GM21717 (cell line): ENCODE data around the gene HDAC4.
A peak's percentile ranks its signal among the peaks of the same experiment; 100 is the strongest.

Source experiments
- ATAC-seq: cut with Tn5 transposase; IDR thresholded peaks from one replicate; pipeline ENCODE4 v1.9.1; 2021; ENCODE audit warnings: mild to moderate bottlenecking, moderate library complexity; ENCODE audit not compliant: unreplicated experiment

HDAC4 gene

DNA sequence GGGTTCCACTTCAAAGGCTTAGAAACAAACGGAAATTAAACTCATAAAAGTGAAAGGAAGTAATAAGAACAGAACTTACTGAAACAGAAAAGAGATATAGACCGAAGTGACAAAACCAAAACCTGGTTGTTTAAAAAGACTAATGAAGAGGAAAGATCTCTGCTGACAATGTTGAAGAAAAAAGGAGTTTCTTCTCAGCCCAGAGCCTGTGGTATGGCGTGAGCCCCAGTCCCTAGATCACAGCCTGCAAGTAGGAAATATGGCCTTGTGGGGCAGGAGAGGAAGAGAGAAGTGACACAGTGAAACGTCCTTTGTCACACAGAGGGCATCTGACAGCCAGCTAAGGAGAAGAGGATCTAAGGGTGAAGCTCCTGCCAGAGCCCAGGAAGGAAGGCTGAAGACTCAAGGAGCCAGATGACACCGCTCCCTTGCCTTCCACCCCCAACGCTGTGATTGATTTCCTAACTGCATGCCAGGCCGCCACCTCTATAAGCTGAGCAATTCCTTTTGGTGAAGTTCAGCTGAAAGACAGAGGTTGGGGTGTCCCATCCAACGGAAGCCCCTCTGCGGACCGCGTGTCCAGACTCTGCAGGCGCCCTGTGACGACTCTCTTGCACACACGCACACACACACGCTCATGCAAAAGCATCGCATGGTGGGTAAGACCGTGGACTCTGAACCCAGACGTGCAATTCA, 141.1 kb downstream of the HDAC4 start:
- ATAC-seq: peak; percentile 61

DNA sequence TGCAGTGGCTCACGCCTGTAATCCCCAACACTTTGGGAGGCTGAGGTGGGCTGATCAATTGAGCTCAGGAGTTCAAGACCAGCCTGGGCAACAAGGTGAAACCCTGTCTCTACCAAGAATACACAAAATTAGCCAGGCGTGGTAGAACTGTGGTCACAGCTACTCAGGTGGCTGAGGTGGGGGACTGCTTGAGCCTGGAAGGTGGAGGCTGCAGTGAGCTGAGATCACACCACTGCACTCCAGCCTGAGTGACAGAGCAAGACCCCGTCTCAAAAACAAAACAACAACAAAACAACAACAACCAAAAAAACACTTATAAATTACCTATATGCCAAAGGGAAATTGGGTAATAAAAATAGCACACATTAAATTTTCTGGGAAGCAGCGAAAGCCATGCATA, 141.6 kb downstream of the HDAC4 start:
- peak; percentile 57 for ATAC-seq

DNA sequence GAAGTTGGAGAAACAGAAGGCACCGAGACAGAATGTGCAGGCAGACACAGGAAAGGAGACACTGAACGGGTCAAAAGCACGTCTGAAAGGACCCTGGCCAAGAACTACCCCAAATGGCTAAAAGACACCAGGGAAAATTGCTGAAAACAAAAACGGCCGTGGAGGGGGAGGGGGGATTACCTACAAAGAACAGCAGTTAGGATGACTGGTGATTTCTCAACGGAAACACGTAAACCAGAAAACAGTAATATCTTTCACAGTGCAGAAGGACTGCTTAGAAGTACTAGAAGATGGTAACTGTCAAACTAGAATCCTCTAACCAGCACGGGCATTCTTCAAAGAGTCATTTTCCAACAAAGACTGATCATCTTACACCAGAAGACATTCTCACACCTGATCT, 142.6 kb downstream of the HDAC4 start:
- ATAC-seq: no peak

- no peak for ATAC-seq
These were observed 143.3 kb downstream of the HDAC4 start for GRCh38 chr2:239257511-239257937.

DNA sequence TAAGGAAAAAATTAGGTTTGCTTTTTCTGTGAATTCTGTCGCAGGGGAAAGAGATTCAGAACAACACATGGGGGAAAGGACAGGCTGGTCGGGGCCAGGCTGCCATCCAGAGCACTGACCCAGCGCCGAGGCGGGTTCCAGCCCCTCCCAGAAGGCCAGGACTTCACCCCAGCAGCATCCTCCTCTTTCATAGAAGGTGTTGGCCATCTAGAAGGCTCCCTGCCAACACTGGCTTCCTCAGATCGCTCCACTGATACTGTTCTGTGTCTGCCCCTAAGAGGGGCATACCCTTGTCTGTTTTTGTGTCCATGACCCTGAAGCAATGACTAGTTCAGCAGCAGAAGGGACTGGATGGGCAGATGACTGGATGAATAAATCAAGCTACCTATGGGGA, 144.5 kb downstream of the HDAC4 start:
- no peak for ATAC-seq

DNA sequence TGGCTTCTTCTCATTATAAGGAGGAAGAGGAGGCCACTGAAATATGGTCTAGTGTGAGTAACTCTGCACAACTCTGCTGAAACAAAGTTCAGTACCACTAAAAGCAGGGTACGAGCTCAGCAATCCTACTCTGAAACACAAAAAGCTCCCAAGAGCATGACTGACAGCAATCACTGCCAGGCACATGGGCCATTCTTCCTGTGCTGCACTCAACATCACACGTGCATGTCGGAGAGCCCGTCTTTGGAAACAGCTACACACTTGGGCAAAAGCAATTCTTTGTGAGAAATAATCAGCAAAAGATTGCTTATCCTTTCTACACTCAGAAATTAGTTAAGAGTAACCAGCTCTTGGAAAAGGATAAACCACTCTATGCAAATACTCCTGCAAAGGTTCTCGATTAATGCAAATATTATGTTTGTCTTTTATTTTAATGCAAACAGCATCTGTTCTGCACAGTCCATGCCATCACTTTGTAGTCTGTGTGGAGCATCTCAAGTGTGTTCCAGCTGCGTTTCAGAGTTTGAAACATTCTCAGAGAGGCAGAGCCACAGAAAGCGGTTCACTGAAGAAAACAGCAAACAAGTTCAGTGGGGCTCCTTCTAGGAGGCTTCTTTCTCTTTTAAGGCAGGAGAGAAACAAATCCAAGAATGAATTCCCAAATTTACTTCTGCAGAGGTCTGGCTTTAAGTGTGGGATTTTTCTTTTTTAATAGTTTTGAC, 145.0 kb downstream of the HDAC4 start:
- no peak for ATAC-seq

DNA sequence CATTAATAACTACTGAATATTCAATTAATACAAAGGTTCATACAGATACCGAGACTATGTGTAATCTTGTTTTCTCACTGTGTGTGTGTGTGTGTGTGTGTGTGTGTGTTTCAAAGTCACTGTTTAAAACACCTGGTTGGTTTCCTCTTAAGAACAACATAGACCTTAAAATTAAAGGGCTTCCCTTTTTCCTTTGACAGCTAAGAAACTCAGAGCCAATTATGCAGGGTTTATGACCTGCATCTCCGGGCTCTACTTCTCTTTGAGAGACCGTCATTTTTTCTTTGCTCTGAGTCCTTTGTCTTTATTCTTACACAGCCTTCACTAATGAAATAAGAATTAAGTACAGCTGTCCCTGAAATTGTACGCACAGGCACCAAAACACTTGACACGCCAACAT, 145.6 kb downstream of the HDAC4 start:
- ATAC-seq: no peak

DNA sequence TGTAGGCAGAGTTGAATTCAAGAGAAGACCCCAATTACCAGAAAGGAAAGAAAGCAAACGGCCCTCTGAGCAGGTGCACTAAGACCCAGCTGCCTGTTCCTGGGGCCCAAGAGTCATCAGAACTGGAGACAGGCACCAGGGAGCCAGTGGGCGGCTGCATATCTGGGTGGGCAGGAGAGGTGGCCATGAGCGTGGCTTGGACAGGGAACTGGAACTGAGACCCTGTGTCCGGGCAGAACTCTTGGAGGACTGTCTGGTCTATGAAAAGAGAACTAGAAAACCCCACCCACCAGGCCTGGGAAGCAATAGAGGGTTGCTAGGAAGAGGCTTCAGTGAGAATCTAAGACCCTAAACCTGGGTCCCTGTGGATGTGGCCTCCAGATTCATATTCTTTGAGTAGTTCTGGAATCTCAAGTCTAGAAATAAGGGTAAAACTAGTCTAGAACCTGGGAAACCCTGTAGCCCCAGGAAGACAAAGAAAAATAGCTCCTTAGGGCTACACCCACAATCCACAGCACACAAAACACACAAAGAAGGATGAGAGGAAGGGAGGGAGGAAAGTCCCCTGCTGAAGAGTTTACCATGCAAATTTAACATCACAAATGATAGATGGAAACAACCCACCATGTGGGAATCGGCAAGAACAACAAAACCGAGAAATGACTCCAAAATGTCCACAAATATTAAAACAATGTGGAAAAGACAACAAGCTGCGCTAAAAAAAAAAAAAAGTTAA, 147.0 kb downstream of the HDAC4 start:
- ATAC-seq: peak; percentile 8

- peak; percentile 63 for ATAC-seq
These were observed 147.6 kb downstream of the HDAC4 start for GRCh38 chr2:239253264-239253663.

- ATAC-seq: no peak
These were observed 148.0 kb downstream of the HDAC4 start for GRCh38 chr2:239252801-239253200.

- no peak for ATAC-seq
These were observed 148.4 kb downstream of the HDAC4 start for GRCh38 chr2:239252393-239252792.

DNA sequence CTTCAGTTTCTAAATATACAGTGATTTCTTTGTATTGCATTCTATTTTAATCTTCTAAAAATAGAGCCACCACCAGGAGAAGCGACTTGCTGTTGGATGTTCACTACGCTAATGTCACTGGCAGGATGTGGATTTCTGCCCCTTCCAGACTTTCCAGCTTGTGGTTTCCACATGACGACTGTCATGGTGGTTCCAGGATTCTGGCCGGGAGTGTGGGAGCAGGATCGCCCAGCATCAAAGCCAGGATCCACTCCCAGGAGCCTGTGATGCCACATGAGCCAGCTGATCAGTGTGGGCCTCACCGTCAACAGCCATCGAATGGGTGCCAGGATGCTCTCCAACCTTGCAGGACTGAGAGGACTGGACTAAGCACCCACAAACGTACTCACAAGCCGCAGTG, 148.8 kb downstream of the HDAC4 start:
- no peak for ATAC-seq

- no peak for ATAC-seq
These were observed 150.4 kb downstream of the HDAC4 start for GRCh38 chr2:239250216-239251081.

- no peak for ATAC-seq
These were observed 151.0 kb downstream of the HDAC4 start for GRCh38 chr2:239249776-239250175.

DNA sequence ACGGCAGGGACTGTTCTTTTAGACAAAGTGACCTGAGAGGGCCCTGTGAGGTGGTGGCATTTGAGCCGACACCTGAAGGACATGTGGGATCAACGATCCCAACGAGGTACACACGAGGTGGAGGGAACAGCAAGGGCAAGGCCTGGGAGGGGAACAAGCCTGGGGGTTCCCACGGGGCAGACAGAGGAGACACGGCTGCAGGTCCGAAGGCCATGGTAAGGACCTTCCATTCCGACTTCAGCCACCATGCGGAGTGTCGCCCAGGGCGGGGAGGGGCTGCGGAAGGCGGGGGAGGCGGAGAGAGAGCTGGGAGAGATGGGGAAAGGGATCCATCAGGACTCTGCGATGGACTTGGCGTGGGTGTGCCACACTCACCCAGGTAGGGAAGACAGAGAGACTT, 151.8 kb downstream of the HDAC4 start:
- no peak for ATAC-seq

GRCh38 chr2:239247401-239248245, 153.2 kb downstream of the HDAC4 start:
- no peak for ATAC-seq

DNA sequence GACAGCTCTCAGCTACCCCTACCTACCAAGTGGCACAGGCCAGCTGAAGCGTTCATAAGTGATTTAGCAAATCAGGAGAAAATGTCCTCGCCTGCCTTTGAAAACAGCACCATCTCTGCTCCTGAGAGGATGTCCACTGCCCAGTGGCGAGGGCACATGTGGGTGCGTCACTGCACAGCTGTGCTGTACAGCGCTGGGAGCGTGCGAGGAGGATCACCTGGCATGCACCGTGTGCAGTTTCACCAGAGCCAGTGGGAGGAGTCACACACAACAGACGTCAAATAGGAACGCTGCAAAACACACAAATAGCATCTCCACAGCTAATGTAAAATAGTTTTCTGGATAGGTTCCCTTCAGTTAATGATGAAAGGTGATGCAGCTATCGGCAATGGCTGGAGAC, 154.1 kb downstream of the HDAC4 start:
- no peak for ATAC-seq

DNA sequence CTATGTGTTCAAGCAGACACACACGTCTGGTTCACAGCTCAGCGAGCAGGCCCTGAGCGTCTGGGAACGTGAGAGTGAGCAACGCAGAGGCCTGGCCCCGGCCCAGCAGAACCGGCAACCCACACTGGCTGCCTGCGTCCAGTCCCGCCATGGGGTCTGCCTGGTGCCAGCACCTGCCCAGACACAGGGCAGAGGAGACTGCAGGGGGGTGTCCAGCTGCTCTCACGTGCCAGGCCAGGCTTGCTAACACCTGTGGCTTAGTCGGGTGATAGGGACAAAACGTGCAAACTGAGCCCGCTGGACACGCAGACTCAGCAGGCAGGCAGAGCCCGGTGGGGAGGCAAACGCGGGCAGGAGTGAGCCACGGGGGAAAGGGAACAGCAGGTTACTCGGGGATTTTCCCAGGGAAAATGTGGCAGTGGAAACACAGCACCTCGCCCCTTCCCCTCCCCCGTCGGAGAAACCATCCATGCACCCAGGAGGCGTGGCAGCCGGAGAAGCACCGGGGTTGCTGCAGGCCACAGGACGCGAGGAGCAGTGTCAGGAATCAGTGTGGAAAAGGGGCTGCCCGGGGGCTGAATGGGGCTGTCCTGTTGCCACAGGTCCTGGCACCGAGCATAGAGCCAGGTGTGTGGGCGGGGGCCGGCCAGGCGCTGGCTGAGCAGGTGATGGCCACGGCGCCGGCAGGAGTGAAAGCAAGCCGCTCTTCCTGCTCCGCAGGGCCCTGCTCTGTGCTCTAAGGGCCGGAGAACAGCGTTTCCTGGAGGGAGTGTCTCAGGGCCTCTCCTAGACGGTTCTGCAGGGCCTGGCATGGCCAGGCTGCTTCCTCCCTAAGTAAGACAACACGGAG, 154.7 kb downstream of the HDAC4 start:
- no peak for ATAC-seq

DNA sequence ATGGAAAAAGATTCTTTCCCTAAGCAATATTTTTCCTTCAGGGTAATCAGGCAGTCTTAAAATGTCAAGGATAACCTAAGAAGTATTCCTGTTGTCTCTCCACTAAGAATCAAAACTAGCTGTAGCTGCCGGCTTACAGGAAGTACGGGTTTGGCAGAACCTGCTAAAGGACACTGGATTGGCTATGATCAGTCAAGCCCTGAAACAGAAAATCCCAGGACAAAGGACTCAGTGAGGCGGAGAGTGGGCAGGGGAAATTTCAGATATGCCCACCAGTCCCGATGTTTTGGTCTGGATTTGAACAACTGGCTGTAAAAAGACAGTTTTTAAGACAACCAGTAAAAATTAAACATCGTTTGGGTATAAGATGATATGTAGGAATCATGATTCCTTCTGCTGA, 155.7 kb downstream of the HDAC4 start:
- ATAC-seq: no peak
